ENCODE measurements around the gene ADSL. TPM values are rescaled to one million over a fixed set of nuclear protein-coding genes. Genes with fewer than 3 reads are reported as not detected.
"Not testable (repeated sequence)": the region's sequence is repeated elsewhere in the genome, so short reads cannot be mapped to it uniquely, and the experiment has no call there.

Gene ADSL
- total RNA-seq, 4 donors from 2014 or later = 81.0 to 101 (median 87.2) TPM

DNA sequence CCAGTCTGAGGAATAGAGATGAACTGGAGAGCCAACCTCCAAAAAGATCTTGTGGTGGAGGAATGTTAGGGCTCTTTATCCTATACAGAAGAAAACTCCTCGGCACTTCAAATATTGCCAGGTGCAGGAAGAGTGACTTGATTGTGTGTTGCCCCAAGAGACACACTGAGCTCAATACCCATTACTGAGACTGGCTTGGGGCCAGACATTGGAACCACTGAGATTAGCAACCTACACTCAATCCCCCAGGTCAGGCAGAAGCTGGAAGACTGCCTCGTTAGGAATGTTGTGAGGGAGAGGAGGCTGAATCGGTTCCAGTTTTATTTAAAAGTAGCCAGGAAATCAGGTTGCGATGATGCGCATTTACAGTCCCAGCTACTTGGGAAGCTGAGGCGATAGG is 21.7 kb downstream of the ADSL start:
- no peak for ATAC-seq
- Histone ChIP-seq H3K4me1 (peaks cover 0 to 17% (median 3%) of the 10 kb centered on the region in 3 donors), H3K9me3 (no peaks in the 10 kb centered on the region), H3K36me3 (peaks cover 0 to 59% of the 10 kb centered on the region in 2 donors), H3K4me3 (no peak overlapping the region), H3K27ac (no peak overlapping the region), H3K27me3 (no peaks in the 10 kb centered on the region)
- 67 to 84% methylated on average over 4 to 6 of the region's 6 CpGs for WGBS, 2 donors (ENCODE audit: low coverage in 1 of 2)
- TF ChIP-seq POLR2AphosphoS5 (IDR thresholded peaks at IDR 0.05) (no peak), EP300 (IDR thresholded peaks at IDR 0.05) (no peak), POLR2A (IDR thresholded peaks at IDR 0.05) (no peak)
- TF ChIP-seq, protein P1, sequence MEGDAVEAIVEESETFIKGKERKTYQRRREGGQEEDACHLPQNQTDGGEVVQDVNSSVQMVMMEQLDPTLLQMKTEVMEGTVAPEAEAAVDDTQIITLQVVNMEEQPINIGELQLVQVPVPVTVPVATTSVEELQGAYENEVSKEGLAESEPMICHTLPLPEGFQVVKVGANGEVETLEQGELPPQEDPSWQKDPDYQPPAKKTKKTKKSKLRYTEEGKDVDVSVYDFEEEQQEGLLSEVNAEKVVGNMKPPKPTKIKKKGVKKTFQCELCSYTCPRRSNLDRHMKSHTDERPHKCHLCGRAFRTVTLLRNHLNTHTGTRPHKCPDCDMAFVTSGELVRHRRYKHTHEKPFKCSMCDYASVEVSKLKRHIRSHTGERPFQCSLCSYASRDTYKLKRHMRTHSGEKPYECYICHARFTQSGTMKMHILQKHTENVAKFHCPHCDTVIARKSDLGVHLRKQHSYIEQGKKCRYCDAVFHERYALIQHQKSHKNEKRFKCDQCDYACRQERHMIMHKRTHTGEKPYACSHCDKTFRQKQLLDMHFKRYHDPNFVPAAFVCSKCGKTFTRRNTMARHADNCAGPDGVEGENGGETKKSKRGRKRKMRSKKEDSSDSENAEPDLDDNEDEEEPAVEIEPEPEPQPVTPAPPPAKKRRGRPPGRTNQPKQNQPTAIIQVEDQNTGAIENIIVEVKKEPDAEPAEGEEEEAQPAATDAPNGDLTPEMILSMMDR (IDR thresholded peaks at IDR 0.05) = no peak

DNA sequence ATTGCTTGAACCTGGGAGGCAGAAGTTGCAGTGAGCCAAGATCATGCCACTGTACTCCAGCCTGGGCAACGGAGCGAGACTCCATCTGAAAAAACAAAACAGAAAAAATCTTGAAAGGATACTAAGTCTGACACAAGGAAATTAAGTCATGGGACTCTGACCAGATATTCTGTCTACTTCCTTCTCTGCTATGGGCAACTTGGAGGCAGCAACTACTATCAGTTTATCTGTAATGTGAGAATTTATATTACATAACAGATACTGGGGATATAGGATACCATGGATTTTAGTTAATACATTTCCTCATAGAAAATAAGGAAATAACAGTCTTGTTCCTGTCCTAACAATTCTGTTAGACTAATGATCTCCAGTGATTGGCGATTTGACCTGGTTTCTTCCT is 22.5 kb downstream of the ADSL start:
- TF ChIP-seq EP300 (IDR thresholded peaks at IDR 0.05) (no peak), POLR2A (IDR thresholded peaks at IDR 0.05) (no peak), POLR2AphosphoS5 (IDR thresholded peaks at IDR 0.05) (no peak)
- TF ChIP-seq, protein P1 (IDR thresholded peaks at IDR 0.05) = no peak
- Histone ChIP-seq H3K4me3 (no peak overlapping the region), H3K27ac (no peak overlapping the region), H3K36me3 (peaks cover 0 to 51% of the 10 kb centered on the region in 2 donors), H3K9me3 (no peaks in the 10 kb centered on the region), H3K27me3 (no peaks in the 10 kb centered on the region), H3K4me1 (peaks cover 0 to 17% (median 3%) of the 10 kb centered on the region in 3 donors)
- 75 to 81% methylated on average over 1 to 3 of the region's 3 CpGs for WGBS, 2 donors (ENCODE audit: low coverage in 1 of 2)
- no peak for ATAC-seq

DNA sequence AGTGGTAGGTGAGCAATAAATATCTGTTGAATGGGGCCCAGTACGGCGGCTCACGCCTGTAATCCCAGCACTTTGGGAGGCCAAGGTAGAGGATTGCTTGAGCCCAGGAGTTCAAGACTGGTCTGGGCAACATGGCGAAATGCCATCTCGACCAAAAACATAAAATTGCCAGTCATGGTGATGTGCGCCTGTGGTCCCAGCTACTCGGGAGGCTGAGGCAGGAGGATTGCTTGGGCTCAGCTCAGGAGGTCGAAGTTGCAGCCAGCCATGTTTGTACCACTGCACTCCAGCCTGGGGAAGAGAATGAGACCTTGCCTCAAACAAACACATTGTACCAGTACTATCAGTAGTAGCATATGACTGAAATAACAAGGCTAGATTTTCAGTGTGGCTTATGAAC is 28.3 kb downstream of the ADSL start:
- Histone ChIP-seq H3K36me3 (no peaks in the 10 kb centered on the region), H3K4me1 (peaks cover 0 to 17% (median 3%) of the 10 kb centered on the region in 3 donors), H3K27me3 (no peaks in the 10 kb centered on the region), H3K27ac (no peak overlapping the region), H3K4me3 (no peak overlapping the region), H3K9me3 (no peaks in the 10 kb centered on the region)
- TF ChIP-seq EP300 (IDR thresholded peaks at IDR 0.05) = no peak
- TF ChIP-seq POLR2A (IDR thresholded peaks at IDR 0.05) = no peak
- WGBS, 2 donors (ENCODE audit: low coverage in 1 of 2) = 90 to 96% methylated on average over 3 to 4 of the region's 8 CpGs
- ATAC-seq = no peak

DNA sequence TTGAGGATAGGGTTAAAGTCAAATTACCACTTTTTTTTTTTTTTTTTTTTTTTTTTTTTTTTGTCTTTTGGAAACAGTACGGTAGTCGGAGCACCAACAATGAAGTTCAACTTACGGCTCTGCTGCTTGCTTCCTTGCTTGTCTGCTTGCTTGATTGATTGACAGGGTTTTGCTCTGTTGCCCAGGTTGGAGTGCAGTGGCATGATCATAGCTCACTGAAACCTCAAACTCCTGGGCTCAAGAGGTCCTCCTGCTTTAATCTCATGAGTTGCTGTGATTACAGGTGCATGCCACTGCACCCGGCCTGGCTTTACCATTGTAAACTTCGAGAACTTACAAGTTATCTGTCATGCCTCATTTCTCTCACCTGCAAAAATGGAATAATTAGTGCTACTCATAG is 29.8 kb downstream of the ADSL start:
- no peaks in the 10 kb centered on the region for H3K9me3 ChIP-seq
- H3K27me3 ChIP-seq = no peaks in the 10 kb centered on the region
- ATAC-seq = no peak
- no peaks in the 10 kb centered on the region for H3K36me3 ChIP-seq
- H3K27ac ChIP-seq = no peak overlapping the region
- no peak for TF ChIP-seq POLR2AphosphoS5 (IDR thresholded peaks at IDR 0.05)
- TF ChIP-seq POLR2A (IDR thresholded peaks at IDR 0.05) = no peak
- TF ChIP-seq, protein P1 (IDR thresholded peaks at IDR 0.05) = no peak
- no peak for TF ChIP-seq EP300 (IDR thresholded peaks at IDR 0.05)
- no peak overlapping the region for H3K4me3 ChIP-seq
- H3K4me1 ChIP-seq = peaks cover 0 to 15% (median 3%) of the 10 kb centered on the region in 3 donors
- WGBS, 2 donors (ENCODE audit: low coverage in 1 of 2) = 92 to 95% methylated on average over 2 to 5 of the region's 5 CpGs

DNA sequence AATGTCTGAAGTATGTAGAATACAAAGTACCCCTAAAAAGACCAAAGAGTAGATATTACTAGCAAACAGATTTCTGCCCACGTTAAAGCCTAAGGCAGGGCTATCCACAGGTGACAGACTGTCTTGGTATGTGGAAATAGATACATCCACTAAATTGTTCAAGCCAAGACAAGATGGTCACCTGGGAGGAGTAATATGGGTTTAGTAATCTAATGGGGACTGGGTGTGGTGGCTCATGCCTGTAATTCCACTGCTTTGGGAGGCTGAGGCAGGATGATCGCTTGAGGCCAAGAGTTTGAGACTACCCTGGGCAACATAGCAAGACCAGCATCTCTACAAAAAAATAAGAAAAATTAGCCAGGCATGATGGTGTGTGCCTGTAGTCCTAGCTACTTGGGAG is 31.6 kb downstream of the ADSL start:
- no peak for TF ChIP-seq POLR2A (IDR thresholded peaks at IDR 0.05)
- TF ChIP-seq EP300 (IDR thresholded peaks at IDR 0.05) = no peak
- TF ChIP-seq, protein P1 (IDR thresholded peaks at IDR 0.05) = no peak
- TF ChIP-seq POLR2AphosphoS5 (IDR thresholded peaks at IDR 0.05) = no peak
- 89 to 97% methylated on average over 1 to 2 of the region's 2 CpGs for WGBS, 2 donors (ENCODE audit: low coverage in 1 of 2)
- H3K4me3 ChIP-seq = no peak overlapping the region
- H3K9me3 ChIP-seq = no peaks in the 10 kb centered on the region
- H3K4me1 ChIP-seq = no peaks in the 10 kb centered on the region
- no peak for ATAC-seq
- no peaks in the 10 kb centered on the region for H3K27me3 ChIP-seq
- no peak overlapping the region for H3K27ac ChIP-seq
- no peaks in the 10 kb centered on the region for H3K36me3 ChIP-seq

DNA sequence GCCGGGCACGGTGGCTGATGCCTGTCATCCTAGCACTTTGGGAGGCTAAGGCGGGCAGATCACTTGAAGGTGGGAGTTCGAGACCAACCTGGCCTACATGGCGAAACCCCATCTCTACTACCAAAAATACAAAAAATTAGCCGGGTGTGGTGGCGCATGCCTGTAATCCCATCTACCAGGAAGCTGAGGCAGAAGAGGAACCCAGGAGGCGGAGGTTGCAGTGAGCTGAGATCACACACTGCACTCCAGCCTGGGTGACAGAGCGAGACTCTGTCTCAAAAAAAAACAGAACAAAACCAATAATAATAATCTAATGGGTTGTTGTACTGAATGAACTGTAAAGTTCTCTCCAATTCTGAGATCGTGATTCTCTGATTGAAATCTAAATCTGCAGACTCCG is 32.1 kb downstream of the ADSL start:
- not testable (repeated sequence) for H3K9me3 ChIP-seq, H3K36me3 ChIP-seq, H3K4me3 ChIP-seq, ATAC-seq, H3K27me3 ChIP-seq, H3K27ac ChIP-seq, H3K4me1 ChIP-seq
- WGBS, 2 donors (ENCODE audit: low coverage in 1 of 2) = 91 to 92% methylated on average over 10 to 11 of the region's 11 CpGs
